ENCODE data around the gene HMCN2. TPM values are rescaled to one million over a fixed set of nuclear protein-coding genes. Genes with fewer than 3 reads are reported as not detected.

HMCN2 gene
- polyA plus RNA-seq, 1 of the 3 experiments (the other 2 are of a cell fraction) = 0.15 TPM

DNA sequence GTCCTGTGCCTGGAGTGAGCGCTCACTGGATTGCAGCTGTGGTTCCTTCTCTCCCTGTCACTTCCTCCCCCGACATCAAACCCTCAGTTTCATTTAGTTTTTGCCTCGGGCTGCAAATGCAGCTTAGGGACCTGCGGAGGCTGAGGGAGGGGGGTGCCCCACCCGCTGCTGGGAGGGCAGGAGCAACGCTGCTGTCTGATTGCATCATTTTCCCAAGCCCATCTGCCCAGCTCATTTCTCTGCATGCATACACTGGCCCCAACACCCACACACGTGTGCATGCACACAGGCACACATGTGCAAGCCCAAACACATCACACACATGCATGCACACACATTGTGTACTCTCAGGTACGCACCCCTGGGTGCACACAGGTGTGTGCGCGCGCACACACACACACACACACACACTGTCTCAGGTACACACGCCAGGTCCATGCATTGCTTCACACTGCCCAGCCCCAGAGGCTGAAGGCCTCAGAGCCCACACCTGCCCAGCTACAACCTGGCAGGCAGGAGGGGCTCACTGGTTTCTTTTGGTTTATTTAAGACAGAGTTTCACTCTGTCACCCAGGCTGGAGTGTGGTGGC lies 182.6 kb downstream of the HMCN2 start:
- CTCF ChIA-PET = interaction anchor here (0.7 to 5.2 kb wide), 7 partner anchors 12 to 599 kb away, joined by 3 to 38 read pairs (median 4); no protein-coding TSS in a partner anchor
- peaks cover 22 to 75% of the 10 kb centered on the region in 2 experiments; a peak in 3 of 4 replicates for H3K4me1 ChIP-seq (ENCODE audit: control insufficient read depth in 1 of 2, insufficient read depth in 2 of 2, low read depth in 1 of 2, low read length in 1 of 2)
- H3K9ac ChIP-seq = no peak overlapping the region

More for the DNA sequence above, 182.6 kb downstream of the HMCN2 start:
- no peak for DNase-seq
- POLR2A ChIA-PET = interaction anchor here (0.6 kb wide), 1 partner anchor 934 kb away, joined by 4 read pairs; no protein-coding TSS in a partner anchor
- Histone ChIP-seq H2AFZ (ENCODE audit: low read depth) (no peak overlapping the region), H3F3A (replicated peaks; ENCODE audit: insufficient read depth) (no peaks in the 10 kb centered on the region), H3K36me3 (replicated peaks in 1 of 2; ENCODE audit: control insufficient read depth in 1 of 2, insufficient read depth in 2 of 2, low read length in 1 of 2) (no peaks in the 10 kb centered on the region), H3K9me2 (no peaks in the 10 kb centered on the region), H3K4me3 (ENCODE audit: low read depth in 2 of 2, low read length in 1 of 2) (no peak overlapping the region), H3K9me3 (no peaks in the 10 kb centered on the region), H3K79me2 (ENCODE audit: insufficient read depth) (no peaks in the 10 kb centered on the region), H3K27me3 (ENCODE audit: insufficient read depth) (no peaks in the 10 kb centered on the region), H3K4me2 (no peak overlapping the region), H3K27ac (ENCODE audit: low read depth in 2 of 2, low read length in 1 of 2) (peak overlapping the region in 1 of 2 experiments; percentile 91; a peak in 2 of 4 replicates), H4K20me1 (ENCODE audit: insufficient read depth) (no peaks in the 10 kb centered on the region)
- TF ChIP-seq RCOR1 (IDR thresholded peaks at IDR 0.05; ENCODE audit: low read length) = no peak
- TF ChIP-seq, protein P1, sequence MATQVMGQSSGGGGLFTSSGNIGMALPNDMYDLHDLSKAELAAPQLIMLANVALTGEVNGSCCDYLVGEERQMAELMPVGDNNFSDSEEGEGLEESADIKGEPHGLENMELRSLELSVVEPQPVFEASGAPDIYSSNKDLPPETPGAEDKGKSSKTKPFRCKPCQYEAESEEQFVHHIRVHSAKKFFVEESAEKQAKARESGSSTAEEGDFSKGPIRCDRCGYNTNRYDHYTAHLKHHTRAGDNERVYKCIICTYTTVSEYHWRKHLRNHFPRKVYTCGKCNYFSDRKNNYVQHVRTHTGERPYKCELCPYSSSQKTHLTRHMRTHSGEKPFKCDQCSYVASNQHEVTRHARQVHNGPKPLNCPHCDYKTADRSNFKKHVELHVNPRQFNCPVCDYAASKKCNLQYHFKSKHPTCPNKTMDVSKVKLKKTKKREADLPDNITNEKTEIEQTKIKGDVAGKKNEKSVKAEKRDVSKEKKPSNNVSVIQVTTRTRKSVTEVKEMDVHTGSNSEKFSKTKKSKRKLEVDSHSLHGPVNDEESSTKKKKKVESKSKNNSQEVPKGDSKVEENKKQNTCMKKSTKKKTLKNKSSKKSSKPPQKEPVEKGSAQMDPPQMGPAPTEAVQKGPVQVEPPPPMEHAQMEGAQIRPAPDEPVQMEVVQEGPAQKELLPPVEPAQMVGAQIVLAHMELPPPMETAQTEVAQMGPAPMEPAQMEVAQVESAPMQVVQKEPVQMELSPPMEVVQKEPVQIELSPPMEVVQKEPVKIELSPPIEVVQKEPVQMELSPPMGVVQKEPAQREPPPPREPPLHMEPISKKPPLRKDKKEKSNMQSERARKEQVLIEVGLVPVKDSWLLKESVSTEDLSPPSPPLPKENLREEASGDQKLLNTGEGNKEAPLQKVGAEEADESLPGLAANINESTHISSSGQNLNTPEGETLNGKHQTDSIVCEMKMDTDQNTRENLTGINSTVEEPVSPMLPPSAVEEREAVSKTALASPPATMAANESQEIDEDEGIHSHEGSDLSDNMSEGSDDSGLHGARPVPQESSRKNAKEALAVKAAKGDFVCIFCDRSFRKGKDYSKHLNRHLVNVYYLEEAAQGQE (IDR thresholded peaks at IDR 0.05; ENCODE audit: low read depth, low read length) = no peak
- TF ChIP-seq POLR2AphosphoS5 (IDR thresholded peaks at IDR 0.05; ENCODE audit: low read depth, low read length) = no peak
- no peak for TF ChIP-seq GATA2 (CRISPR knock-in tag; IDR thresholded peaks at IDR 0.05)
- TF ChIP-seq RXRA (IDR thresholded peaks at IDR 0.05; ENCODE audit: borderline replicate concordance, low read depth) = no peak
- TF ChIP-seq RAD21 (IDR thresholded peaks at IDR 0.05; ENCODE audit: low read length) = no peak
- no peak for TF ChIP-seq GABPA (IDR thresholded peaks at IDR 0.05; ENCODE audit: low read depth)
- TF ChIP-seq, protein P2, sequence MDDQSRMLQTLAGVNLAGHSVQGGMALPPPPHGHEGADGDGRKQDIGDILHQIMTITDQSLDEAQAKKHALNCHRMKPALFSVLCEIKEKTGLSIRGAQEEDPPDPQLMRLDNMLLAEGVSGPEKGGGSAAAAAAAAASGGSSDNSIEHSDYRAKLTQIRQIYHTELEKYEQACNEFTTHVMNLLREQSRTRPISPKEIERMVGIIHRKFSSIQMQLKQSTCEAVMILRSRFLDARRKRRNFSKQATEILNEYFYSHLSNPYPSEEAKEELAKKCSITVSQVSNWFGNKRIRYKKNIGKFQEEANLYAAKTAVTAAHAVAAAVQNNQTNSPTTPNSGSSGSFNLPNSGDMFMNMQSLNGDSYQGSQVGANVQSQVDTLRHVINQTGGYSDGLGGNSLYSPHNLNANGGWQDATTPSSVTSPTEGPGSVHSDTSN (IDR thresholded peaks at IDR 0.05) = no peak
- TF ChIP-seq TCF12 (IDR thresholded peaks at IDR 0.05) = no peak
- TF ChIP-seq RFX5 (IDR thresholded peaks at IDR 0.05; ENCODE audit: low read length) = no peak
- TF ChIP-seq TEAD4 (IDR thresholded peaks at IDR 0.05; ENCODE audit: borderline replicate concordance, insufficient read depth) = no peak
- 69% methylated on average over 12 of the region's 12 CpGs for WGBS (ENCODE audit: low lambda C conversion rate)
